ENCODE results near the gene C7orf25. TPM values are rescaled to one million over a fixed set of nuclear protein-coding genes. Genes with fewer than 3 reads are reported as not detected.

The C7orf25 gene
- total RNA-seq, 1 donor from 2014 or later, result 5.5 TPM

GRCh38 chr7:42934291-42934690, 22.4 kb upstream of the C7orf25 start:
- no peak for ATAC-seq (ENCODE audit: low read depth)

GRCh38 chr7:42932811-42933591, 21.1 kb upstream of the C7orf25 start:
- Mint-ChIP-seq H3K27me3 (no peaks in the 10 kb centered on the region), H3K4me1 (peaks cover 55% of the 10 kb centered on the region), H3K27ac (peak overlapping the region; percentile 97), H3K9me3 (no peaks in the 10 kb centered on the region), H3K4me3 (peak overlapping the region; percentile 100), H3K36me3 (ENCODE audit: low read depth) (peaks cover 42% of the 10 kb centered on the region)
- DNase-seq (no peak), ATAC-seq (ENCODE audit: low read depth) (no peak)
- CTCF ChIA-PET, result interaction anchor here (1.0 to 2.8 kb wide), 4 partner anchors 8 to 906 kb away, joined by 4 to 23 read pairs (median 8); partner anchors contain the start of gene STK17A
- intact Hi-C loops (cut with micrococcal nuclease), result loop anchor here (1.0 to 5.0 kb wide), 7 partner anchors 11 to 1051 kb away; partner anchors contain the start of genes C7orf25, COA1, STK17A and UBE2D4
- no peak for TF ChIP-seq CTCF (IDR thresholded peaks at IDR 0.05)
- POLR2A ChIA-PET, result interaction anchor here (0.6 to 2.3 kb wide), 13 partner anchors 9 to 1051 kb away, joined by 3 to 23 read pairs (median 4); partner anchors contain the start of genes C7orf25 and STK17A

More at GRCh38 chr7:42934291-42934690, 22.4 kb upstream of the C7orf25 start:
- no peak for TF ChIP-seq CTCF (IDR thresholded peaks at IDR 0.05)
- H3K9me3 Mint-ChIP-seq, result no peaks in the 10 kb centered on the region
- H3K27ac Mint-ChIP-seq, result peak overlapping the region; percentile 24
- ChIA-PET CTCF (interaction anchor here (1.3 to 1.9 kb wide), 3 partner anchors 10 to 766 kb away, joined by 3 to 5 read pairs (median 4); no protein-coding TSS in a partner anchor), POLR2A (no interaction called here)
- intact Hi-C loops (cut with micrococcal nuclease), result loop anchor here (5.0 kb wide), 1 partner anchor 1052 kb away; no protein-coding TSS in a partner anchor
- peaks cover 45% of the 10 kb centered on the region for H3K4me1 Mint-ChIP-seq
- no peak for DNase-seq
- peak overlapping the region; percentile 100 for H3K4me3 Mint-ChIP-seq
- H3K27me3 Mint-ChIP-seq, result no peaks in the 10 kb centered on the region
- peaks cover 53% of the 10 kb centered on the region for H3K36me3 Mint-ChIP-seq (ENCODE audit: low read depth)

- ATAC-seq (ENCODE audit: low read depth) (peak; percentile 100), DNase-seq (peak; percentile 88)
- intact Hi-C loops (cut with micrococcal nuclease), result loop anchor here (1.0 to 5.0 kb wide), 7 partner anchors 10 to 1050 kb away; partner anchors contain the start of genes C7orf25, COA1, STK17A and UBE2D4
- POLR2A ChIA-PET, result interaction anchor here (0.7 to 2.3 kb wide), 23 partner anchors 8 to 1050 kb away, joined by 3 to 23 read pairs (median 4); partner anchors contain the start of genes BLVRA, C7orf25, MRPS24 and STK17A
- no peak for TF ChIP-seq CTCF (IDR thresholded peaks at IDR 0.05)
- Mint-ChIP-seq H3K27ac (peak within 1 kb of the TSS; percentile 97), H3K4me3 (peak within 1 kb of the TSS; percentile 100), H3K4me1 (peaks cover 57% of the 10 kb centered on the region), H3K27me3 (no peaks in the 10 kb centered on the region), H3K9me3 (no peaks in the 10 kb centered on the region), H3K36me3 (ENCODE audit: low read depth) (peaks cover 42% of the 10 kb centered on the region)
- CTCF ChIA-PET, result interaction anchor here (1.0 to 2.8 kb wide), 5 partner anchors 9 to 907 kb away, joined by 3 to 23 read pairs (median 7); partner anchors contain the start of gene STK17A
Observed at GRCh38 chr7:42931834-42932651, 20.2 kb upstream of the C7orf25 start, which contains the start of the genes MRPL32 and PSMA2. TSS of gene MRPL32 (plus strand) at chr7:42932376. CDS start at chr7:42932387, 11 bp downstream. TSS of gene PSMA2 (minus strand) at chr7:42932174. CDS start at chr7:42932158, 16 bp downstream.

GRCh38 chr7:42931447-42931833, 19.6 kb upstream of the C7orf25 start:
- Mint-ChIP-seq H3K4me1 (peaks cover 61% of the 10 kb centered on the region), H3K27me3 (no peaks in the 10 kb centered on the region), H3K36me3 (ENCODE audit: low read depth) (peaks cover 45% of the 10 kb centered on the region), H3K27ac (peak overlapping the region; percentile 97), H3K4me3 (peak overlapping the region; percentile 100), H3K9me3 (no peaks in the 10 kb centered on the region)
- DNase-seq (no peak), ATAC-seq (ENCODE audit: low read depth) (no peak)
- CTCF ChIA-PET, result interaction anchor here (1.3 to 2.8 kb wide), 4 partner anchors 10 to 907 kb away, joined by 3 to 23 read pairs (median 8); partner anchors contain the start of gene STK17A
- no peak for TF ChIP-seq CTCF (IDR thresholded peaks at IDR 0.05)
- intact Hi-C loops (cut with micrococcal nuclease), result loop anchor here (5.0 kb wide), 1 partner anchor 1049 kb away; no protein-coding TSS in a partner anchor
- POLR2A ChIA-PET, result interaction anchor here (0.9 to 2.3 kb wide), 14 partner anchors 9 to 653 kb away, joined by 3 to 23 read pairs (median 4); partner anchors contain the start of genes C7orf25 and STK17A

Measured in activated B cell treated with CpG ODN at 0.5 μM for 24 hours (primary cell).